ENCODE measurements around the gene COX7B.

Gene COX7B

DNA sequence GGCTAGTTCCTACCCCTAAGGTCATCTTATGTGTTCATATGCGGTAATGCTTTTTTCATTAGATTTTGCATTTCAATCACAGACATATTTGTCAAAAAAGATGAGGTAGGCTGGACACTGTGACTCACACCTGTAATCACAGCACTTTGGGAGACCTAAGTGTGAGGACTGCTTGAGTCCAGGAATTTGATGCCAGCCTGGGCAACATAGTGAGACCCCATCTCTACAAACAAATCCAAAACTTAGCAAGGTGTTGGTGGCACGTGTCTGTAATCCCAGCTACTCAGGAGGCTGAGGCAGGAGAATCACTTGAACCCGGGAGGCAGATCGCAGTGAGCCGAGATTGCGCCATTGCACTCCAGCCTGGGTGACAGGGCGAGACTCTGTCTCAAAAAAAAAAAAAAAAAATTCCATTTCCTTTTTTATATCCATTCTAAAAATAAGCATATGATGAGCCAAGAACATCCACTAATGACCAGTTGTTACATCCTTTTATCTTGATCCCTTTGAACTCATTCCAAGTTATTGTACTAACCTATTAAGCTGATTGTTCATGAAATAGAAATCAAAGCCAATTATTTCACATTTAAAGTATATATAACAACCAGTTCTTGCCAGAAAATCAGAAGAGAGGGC is 46.8 kb downstream of the COX7B start:
- no peak for DNase-seq (ENCODE audit: low read depth, low spot score)

- DNase-seq (ENCODE audit: low read depth, low spot score): no peak
These were observed 47.3 kb downstream of the COX7B start for GRCh38 chrX:77946571-77946970.

DNA sequence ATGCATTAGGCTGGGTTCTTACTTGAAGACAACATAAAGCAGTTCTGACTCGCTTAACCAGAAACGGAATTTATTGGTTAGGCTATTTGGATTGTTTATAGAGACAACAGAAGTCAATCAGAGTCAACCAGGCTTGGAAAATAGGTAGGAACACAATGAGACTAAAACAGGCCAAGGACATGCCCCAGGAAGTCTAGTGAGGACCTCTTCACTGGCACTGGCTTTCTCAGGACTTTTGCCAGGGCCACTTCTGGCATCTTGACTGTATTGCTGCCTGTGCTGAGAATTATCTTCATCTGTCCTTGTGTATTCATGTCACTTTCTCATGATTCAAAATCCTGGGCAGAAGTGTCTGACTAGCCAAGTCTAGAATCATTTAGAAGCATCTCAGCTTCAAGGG is 50.6 kb downstream of the COX7B start:
- DNase-seq (ENCODE audit: low read depth, low spot score): no peak

DNA sequence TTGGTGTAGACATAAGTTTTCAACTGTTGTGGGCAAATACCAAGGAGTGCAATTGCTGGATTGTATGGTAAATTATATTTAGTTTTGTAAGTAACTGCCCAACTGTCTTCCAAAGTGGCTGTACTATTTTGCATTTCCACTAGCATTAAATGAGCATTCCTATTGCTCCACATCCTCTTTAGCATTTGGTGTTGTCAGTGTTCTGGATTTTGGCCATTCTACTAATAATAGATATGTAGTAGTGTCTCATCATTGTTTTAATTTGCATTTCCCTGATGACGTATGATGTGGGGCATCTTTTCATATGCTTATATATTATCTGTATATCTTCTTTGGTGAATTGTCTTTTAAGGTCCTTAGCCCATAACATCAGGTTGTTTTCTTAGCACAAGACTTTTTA is 52.9 kb downstream of the COX7B start:
- DNase-seq (ENCODE audit: low read depth, low spot score): no peak

DNA sequence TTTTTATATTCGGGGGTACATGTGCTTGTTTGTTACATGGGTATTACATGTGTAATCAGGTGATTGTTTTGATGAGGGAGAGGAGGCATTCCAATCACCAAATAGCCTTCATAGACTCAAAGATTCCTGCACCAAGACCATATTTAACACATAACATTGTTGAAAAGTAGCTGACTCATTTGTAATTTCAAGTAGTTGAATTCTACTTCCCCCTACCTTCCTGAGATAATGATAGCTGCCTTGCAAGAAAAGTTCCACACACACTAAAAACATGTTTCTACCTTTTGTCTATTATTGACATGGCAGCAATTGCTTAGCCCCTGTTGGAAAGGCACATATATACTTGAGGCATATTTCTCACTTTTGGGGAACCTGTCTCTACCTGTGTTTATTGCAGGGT is 54.0 kb downstream of the COX7B start:
- DNase-seq (ENCODE audit: low read depth, low spot score): no peak

DNA sequence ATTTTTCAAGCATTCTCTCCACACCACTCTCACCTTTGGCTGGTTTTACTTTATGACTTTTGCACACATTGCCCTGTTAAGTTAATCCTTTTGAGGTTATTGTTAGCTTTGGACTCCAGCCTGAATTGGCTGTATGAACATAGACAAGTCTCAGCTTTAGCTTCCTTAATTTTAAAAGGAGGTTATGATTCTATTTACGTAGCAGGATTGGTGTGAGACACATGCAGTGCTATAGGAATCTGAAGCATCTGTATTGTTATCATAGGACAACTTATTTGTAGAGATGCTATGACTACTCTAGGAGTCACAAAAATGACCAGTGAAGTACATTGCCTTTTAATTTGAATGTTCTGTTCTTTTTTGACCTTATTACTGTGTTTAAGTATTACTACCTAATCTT is 54.4 kb downstream of the COX7B start:
- no peak for DNase-seq (ENCODE audit: low read depth, low spot score)

Data from activated naive CD8-positive, alpha-beta T cell treated with anti-CD3 and anti-CD28 coated beads, Interleukin-2, amount 50 U/mL, for 16 hours (primary cell).